Gastroesophageal sphincter (tissue), 3 donors: ENCODE measurements around the gene RAI1.

Experiments
- EP300 ChIP-seq: sonication (generic); formaldehyde crosslinking; IDR thresholded peaks from one replicate; pipeline ENCODE4 v1.6.1; 2017; ENCODE audit warnings: antibody characterized with exemption, mild to moderate bottlenecking
- POLR2A ChIP-seq, 2 donors: fragments of 450-650 bp; IDR thresholded peaks; one replicate each; pipeline ENCODE4 v1.6.1; 2017; ENCODE audit warnings: antibody characterized with exemption in 2 of 2, mild to moderate bottlenecking in 2 of 2, moderate library complexity in 1 of 2
- TF ChIP-seq, protein P1 (sequence below), 4 experiments: fragments of 200-600 bp in 2 of 4; fragments of 450-650 bp in 2 of 4; sonication (generic) in 1 of 4; IDR thresholded peaks; one replicate each; pipeline ENCODE4 v1.5.1; 2017 to 2019; ENCODE audit warnings: antibody characterized with exemption in 4 of 4, mild to moderate bottlenecking in 2 of 4, moderate library complexity in 2 of 4

DNA sequence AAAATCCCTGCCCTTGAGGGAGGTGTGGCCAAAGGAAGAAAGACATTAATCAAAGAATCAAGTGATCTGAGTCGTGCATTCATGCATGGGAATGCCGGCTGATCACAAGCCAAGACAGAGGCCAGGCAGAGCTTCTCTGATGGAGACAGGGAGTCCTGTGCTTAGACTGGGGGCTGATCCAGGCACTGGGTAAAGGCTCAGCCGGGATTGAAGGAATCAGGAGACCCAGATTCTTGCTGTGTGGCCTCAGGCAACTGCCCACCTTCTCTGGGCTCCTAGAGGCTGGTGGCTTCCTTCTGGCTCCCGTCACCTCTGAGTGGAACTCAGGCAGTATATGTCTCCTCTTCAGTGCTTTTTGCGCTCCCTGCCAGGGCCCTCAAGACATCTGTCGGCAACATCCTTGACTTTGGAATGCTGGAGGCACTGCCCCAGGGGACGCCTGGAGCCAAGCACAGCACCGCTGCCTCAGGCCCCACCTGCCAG, 17.7 kb downstream of the RAI1 start:
- TF ChIP-seq POLR2A (IDR thresholded peaks at IDR 0.05) (no peak), EP300 (no peak)
- TF ChIP-seq, protein P1, sequence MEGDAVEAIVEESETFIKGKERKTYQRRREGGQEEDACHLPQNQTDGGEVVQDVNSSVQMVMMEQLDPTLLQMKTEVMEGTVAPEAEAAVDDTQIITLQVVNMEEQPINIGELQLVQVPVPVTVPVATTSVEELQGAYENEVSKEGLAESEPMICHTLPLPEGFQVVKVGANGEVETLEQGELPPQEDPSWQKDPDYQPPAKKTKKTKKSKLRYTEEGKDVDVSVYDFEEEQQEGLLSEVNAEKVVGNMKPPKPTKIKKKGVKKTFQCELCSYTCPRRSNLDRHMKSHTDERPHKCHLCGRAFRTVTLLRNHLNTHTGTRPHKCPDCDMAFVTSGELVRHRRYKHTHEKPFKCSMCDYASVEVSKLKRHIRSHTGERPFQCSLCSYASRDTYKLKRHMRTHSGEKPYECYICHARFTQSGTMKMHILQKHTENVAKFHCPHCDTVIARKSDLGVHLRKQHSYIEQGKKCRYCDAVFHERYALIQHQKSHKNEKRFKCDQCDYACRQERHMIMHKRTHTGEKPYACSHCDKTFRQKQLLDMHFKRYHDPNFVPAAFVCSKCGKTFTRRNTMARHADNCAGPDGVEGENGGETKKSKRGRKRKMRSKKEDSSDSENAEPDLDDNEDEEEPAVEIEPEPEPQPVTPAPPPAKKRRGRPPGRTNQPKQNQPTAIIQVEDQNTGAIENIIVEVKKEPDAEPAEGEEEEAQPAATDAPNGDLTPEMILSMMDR (IDR thresholded peaks at IDR 0.05), result no peak
